ENCODE data around the gene SMAD5.

The SMAD5 gene

DNA sequence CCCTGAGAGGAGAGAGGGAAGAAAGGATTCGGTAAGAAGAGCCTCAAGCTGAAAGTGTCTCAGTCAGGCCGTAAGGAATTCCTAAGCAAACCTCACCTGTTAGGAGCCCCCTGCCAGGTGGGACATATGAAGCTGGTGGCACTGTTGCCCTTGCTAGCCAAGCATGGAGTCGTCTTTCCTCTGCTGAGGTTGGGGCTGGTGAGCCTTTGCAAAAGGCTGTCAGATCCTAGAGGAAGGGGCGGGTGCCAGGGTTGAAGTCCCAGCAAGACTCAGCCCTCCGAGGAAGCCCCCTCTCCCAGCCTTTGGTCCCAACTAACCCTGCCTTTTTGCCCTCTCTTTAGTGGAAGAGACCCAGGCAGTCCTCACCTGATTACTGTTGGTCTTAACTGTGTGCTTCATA lies 65.8 kb downstream of the SMAD5 start:
- no peak for DNase-seq

DNA sequence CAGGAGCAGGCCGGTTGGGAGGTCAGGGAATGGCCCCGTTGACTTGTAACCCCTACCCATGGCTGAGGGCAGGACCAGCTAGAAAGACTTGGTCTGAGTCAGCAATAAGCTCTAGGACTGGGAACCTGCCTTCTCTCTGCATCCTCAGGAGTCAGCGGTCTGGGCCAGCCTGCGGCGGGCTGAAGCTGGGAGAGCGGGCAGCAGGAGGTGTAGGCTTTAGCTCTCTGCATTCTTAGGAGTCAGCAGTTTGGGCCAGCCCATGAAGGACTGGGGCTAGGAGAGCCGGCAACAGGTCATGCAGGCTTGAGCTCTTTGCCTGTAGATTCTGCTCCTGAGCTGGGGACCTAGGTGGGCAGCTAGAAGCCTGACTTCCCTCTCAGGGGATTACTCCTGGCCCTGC lies 66.8 kb downstream of the SMAD5 start:
- DNase-seq, result no peak

DNA sequence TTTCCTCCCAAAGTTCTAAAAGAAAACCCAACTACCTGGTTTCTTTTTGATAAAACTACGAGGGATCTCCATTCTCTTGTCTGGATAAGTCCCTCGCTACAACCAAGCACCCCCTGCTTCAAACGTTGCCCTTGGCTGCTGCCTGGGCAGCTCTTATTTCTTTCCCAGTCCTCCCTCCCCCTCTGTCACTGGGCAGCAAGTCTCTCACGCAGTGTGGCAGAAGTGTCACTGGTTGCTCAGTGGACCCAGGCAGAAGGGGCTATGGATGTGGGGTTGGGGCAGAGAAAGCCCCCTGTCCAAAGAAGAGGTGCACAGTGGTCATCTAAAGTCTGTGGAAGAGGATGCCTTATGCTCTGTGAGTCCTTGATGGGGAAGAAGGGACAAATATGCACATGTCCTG lies 67.5 kb downstream of the SMAD5 start:
- DNase-seq, result no peak

DNA sequence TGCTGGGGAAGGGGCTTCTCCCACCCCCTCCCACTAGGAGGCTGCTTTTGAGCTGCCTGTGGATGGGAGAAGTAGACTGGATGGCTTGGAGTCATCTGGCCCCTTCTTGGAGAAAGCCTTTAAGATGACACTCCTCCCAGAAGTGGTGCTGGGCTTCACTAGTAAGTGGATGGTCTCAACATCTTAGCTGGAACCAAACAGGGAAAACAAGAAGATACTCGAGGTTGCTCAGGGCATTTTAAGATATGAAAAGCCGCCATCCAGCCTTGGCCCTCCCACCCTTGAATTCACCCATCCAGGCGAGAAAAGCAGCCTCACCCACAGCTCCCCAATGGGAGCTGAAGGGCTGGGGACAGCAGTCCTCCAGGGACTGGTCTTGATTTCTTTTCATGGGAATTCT lies 68.1 kb downstream of the SMAD5 start:
- DNase-seq, result no peak

DNA sequence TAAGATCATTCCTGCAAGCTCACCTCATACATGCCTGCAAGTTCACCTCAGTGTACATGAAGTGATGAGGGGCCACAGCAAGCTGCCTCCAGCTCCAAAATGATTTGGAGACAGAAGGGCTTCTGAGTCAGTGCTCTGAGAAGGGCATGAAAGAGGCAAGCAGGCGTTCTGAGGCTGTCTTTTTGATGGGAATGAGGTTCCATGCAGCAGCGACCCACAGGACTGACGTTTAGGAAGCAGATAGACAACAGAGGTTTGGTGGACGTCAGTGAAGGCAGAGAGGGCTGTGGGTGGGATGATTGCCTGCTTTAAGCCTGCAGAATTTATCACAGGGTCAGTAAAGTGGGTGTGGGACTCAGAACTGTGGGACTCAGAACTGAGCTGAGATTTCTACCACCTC lies 69.2 kb downstream of the SMAD5 start:
- no peak for DNase-seq

DNA sequence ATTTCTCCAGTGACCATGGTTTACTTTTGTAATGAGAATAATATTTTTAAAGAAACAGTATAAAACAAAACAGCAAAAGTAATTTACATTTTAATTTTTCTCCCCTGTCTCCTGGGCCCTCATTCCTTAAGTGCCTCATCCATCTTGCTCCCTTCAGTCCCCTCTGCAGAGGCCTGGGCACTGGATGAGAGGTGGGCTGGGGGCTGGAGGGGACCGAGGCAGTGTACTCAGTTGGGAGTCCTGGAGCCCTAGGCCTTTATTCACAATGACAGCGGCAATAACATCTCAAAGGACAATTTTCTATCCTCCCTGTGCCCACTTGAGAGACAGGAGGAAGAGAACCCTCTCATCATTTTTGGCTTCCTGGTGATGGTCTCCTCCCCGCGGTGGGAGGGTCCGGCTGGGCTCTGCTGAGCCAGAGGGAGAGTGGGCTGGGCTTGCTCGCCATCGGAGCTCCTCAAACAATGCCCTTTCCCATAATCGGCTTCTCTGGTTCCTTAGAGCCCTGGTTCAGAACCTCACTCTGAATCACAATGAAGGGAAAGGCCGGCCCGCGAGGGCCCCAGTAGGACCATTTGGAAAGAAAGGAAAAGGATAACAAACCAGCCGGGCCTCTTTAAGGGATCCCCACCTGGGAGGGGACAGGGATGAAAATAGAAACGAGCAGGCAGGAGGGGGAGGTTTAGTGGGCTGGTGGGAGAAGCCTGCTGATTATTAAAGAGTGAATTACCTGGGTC lies 70.0 kb downstream of the SMAD5 start:
- DNase-seq, result no peak

DNA sequence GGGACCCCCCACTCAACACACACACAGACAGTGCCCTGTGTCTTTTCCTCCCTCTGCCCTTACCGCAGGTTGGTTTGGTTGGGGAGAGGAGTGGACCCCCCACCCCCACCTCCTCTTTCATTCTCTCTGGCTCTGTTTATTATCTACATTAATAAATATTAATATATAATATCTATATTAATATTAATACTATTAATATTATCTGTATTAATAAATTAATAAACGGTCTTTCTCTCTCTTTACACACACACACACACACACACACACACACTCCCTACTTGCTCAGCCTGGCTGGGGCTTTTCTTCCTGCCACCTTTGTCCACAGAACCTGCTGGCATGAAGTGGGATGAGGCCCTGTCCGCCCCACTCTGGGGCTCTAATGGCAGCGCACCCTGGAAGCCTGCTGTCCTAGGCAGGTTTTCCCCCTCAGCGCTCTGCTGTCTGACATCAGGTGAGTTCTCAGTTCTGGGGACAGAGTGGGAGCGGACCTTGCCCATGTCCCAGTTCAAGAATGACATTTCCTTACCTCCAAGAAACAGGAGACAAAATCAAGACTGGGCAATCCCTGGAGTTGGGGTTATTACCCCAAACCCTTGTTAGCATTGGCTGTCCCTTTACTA lies 70.8 kb downstream of the SMAD5 start:
- no peak for DNase-seq

DNA sequence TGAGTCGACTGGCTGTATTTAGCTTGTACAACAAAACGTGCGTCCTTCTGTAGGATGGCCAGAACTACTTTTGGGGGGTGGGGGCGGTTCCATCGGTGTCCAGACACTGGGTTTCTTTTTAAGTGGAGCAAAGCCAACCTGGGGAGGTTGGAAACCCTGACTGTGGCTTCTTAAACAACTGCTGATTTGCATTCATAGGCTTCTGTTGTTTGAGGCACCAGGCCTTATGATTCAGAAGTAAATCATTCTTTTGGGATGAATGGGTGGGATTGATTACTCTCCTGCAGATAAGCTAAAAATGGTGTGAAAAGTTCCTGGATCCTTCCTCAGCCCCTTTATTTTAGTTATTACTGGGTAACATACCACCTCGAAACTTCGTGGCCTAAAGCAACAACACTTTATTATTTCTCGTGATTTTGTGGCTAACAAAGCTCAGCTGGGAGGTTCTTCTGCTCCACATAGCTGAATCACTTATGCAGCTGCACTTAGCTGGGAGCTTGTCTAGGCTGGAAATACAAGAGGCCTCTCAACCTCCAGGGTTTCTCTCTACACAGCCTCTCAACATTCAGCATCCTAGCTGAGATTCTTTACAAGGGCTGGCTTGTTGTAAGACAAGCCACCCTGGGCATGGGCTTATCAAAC lies 72.5 kb downstream of the SMAD5 start:
- DNase-seq, result no peak

DNA sequence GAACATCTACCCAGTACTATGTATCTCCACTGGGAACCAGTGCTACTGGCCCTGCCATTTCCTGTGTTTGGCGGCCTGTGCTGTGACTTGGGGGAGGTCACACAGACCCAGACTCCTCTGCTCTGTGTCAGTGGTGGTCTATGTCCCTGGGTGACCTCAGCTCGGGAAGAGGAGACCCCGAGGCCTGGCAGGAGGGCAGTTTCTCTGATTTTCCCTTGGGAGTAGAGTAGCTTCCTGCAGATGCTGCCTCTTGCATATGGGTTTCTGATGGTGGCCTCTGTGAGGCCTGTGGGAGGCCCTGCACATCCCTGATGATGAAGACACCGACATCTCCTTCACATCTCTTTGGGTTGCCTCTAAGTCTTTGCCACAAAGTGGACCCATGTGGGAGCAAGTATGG lies 73.3 kb downstream of the SMAD5 start:
- no peak for DNase-seq

DNA sequence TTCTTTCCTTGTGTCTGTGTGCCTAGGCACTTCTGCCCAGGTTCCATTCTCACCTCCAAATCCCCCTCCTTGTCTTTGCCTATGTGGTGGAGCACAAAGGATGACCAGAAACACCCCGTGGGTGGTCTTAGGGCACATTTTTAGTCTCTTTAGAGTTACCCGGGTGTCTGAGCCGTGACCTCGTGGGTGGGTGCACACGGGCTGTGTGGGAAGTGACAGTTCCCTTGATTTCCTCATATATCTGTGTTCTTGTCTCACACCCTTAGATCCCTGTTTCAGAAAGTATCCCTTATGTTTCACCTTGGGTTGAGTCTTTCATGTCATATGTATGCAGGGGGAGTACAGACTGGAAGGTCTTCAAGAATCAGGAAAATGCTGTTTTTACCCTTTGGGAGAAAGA lies 73.7 kb downstream of the SMAD5 start:
- no peak for DNase-seq

DNA sequence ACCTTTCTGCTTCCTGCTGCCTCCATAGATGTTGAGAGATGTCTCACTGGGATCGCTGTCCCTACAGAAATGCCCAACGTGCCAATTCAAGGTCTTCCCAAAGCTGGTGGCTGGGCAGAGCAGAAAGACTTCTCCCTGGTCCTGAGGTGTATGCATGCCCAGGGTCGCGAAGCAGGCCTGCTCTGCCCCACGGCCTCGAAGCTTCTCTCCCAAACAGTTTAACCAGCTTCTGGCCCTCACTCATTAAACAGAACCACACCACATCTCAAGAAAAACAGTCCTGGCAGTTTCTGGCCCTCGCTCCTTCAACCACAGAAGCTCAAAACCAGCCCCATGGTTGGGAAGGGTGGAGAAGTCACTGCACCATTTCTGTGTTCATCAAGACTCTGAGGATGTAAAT lies 75.0 kb downstream of the SMAD5 start:
- DNase-seq, result no peak

DNA sequence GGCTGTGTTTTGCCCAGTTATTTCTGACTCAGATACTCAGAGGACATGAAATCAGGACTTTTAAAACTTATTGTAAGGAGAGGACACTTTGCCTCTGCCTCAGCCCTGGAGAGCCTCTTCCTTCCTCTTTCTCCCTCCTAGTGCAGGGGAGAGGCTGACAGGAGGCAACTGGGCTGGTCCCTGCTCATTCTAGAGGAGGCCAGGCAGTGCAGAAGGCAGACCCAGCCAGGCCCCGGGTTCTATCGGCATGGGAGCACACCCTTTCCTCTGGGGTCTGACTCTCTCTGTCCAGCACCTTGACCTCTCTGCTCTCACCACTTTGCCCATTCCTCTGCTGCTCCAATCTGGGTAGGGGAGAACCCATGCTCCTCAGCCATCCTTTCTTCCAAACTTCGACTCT lies 76.3 kb downstream of the SMAD5 start:
- no peak for DNase-seq

DNA sequence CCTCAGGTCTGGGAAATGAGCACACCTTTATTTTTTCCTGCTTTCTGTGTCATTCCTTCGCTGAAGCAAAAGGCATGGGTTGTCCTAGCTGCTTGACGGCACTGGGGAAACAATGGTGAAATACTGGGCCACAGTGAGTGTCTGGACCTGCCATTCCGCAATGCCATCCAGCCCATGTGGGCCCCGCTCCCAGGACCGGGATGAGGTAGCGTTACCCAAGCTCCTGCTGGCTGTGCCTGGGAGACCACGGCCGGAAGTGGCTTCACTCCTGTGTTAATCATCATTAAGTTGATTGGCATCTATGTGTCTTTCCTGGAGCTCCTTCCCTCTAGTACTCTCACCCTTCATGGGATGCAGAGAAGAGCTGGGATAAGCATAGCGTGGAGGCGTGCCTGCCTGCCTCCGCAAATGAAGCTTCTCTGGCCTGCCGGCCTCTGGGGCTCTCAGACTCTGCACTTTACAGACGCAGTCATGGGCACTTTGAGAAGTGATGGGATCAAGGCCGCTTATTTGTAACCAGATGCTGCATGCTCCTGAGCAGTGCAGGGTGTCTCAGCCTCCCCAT lies 76.8 kb downstream of the SMAD5 start:
- no peak for DNase-seq

DNA sequence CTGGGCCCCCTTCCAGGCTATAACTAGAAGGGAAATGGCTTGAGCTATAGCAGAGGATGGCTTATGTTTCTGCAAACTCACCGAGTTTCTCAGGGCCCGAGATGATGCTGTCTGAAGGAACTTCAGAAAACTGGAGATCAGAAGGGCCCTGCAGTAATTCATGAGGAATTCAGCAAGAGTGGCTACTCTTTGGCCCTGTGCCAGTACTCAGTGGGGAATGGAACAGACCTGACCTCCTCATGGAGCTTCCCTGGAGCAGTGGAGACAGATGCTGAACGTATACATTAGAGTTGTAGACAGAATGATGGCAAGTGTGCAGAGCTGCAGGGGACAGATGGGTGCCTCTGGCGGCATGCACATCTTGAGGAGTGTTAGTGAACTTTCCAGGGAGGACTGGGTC lies 77.6 kb downstream of the SMAD5 start:
- DNase-seq, result no peak

DNA sequence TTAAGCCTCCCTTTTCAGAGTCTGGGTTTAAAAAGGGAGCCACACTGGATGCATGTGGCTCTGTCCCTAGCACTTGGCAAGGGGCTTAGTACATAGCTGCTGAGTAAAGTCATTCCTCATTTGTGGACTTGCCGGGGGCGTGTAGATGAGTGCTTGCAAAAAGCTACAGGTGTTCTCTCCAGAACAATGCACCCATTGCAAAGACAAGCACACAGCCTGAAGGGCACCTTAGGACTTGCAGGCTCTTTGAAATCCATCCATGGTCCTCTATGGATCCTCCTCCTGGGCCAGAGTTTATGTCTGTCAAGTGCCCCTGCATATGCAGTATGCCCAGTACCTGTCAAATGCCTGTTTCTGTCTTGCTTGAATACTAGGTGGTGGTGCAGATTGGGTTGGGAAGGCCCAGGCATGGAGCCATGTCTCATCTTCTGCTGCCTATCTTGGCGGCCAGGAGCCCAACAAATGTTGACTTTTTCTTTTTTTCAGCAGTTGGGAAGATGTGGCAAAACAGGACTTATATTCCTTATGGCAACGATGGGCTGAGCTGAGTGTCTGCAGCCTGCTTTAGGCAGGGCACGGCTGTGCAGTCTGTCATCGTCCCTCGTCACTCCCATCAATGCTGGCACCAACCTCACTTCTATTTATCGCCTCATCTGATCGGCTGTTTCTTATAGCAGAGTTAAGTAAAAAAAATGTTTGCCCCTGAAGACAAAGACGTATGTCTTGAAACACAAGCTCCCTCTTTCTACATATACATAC lies 78.8 kb downstream of the SMAD5 start:
- DNase-seq, result no peak

DNA sequence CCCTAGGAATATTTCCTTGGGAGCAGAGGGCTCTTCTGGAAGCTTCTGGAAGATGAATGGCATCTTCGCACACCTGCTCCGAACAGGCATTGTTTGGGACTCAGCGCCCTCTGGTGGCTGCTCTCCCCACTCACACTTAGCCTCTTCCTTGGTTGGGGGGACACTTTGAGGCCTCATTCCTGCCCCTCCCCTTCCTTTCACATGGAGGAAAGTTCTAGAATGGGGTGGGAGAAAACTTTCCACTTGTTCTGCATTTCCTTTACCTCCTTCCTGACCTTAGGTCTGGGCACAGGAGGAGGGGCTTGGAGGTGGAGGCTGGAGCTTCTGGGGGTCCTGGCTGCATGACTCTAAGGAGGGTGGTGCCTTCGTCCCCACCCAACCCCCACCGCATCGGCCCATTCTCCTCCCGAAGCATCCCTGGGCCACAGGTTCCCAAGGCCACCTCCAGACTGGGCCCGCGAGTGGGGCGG lies 79.6 kb downstream of the SMAD5 start:
- peak; percentile 14 for DNase-seq

DNA sequence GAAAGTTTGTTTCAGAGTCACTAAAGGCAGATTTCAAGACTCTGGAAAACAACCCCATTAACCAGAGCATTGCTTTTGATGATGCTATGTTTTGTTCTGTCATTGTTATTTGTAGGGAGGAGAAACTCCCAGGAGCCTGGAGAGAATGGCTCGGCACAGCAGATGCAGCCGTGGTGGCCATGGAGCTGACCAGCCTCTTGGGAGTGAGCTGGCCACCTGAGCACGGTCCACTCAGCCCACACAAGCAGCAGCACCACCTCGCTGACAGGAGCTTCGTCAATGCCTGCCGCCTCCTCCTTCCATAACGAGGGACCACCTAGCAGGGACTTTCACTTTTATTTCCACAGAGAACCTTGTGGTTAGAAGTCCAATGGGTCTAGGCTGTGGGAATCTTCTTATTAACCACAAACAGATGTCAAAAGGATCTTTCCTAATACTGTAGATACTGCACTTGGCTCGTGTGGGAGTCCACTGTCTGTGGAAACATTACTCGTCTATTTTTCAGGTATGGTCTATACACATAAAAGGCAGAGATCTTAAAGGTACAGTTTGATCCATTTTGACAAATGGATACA lies 81.4 kb downstream of the SMAD5 start:
- no peak for DNase-seq

DNA sequence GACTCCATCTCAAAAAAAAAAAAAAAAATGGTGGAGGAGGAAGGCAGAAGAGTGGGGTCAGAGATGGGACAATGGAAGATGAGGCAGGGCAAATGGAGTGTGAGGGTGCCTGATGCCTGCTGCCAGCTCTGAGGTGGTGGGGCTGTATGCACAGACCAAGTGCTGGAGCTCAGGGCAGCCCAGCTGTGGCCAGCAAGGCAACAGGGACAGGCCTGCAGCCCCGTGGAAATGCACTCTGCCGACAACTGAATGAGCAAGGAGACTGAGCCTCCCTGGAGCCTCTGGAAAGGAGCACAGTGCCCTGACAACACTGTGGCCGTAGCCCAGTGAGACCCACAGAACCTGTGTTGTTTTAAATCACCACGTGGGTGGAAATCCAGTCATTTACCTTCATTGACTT lies 83.2 kb downstream of the SMAD5 start:
- DNase-seq, result no peak

DNA sequence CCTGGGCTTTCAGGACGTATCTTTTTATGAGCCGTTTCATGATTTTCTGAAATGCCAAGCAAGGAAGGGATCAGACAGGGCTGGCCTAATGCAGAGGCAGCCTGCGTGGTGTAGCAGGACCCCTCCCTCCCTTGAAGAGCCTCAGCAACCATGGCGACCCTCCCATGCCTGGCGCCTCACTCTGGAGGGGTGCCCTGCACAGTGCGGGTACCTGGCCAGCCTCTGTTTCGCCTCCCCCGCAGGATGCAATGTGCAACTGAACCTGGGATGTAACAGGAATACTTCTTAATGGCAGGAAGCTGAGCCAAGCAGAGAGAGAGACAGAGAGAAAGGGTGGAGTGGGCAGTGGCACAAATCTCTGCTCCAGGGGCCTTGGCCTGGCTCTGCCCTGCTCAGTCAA lies 83.6 kb downstream of the SMAD5 start:
- no peak for DNase-seq

DNA sequence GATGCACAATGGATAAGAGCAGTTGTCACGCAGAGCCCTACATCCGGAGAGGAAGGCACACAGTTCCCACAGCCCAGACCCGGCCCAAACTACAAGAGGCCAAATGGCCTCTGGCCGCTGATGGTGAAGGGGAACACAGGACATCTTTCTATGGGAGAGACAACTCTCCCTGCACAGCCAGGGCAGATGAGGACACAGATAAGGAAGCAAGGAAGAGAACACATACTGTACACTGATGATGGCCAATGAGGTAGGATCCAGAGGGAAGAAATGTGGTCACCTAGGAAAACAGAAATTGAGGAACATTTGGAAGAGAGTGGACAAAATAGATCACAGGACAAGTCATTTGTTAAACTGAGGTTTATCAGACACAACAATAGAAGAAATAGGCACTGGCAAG lies 88.7 kb downstream of the SMAD5 start:
- no peak for DNase-seq

DNA sequence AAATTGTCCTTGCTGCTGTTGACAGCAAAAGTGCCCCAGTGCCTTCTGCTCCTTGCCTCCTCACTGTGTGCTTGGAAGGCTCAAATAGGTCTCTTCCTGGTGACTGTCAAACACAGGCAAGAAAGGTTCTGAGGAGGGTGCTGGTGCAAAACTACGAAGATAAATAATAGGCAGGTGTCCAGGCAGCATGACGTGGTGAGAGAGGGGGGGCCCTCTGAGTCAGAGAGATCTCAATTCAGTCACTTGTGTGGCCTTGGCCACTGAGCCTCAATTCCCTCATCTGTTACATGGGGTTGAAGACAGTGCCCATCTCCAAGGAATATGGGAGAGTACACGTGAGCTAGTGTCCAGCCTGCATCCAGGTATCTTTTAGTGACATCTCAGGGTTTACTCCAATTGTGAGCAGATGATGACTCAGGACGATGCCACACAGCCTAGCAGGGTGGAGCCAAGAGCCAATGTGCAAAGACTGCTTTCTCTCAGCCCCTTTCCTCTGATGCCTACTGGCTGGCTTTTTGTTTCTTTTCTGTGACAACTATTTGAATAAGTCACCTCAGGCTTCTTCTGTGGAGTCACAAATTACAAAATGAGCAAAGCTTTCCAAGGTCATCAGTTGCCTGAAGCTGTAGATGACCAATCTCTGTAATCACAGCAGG lies 90.1 kb downstream of the SMAD5 start:
- DNase-seq, result no peak

DNA sequence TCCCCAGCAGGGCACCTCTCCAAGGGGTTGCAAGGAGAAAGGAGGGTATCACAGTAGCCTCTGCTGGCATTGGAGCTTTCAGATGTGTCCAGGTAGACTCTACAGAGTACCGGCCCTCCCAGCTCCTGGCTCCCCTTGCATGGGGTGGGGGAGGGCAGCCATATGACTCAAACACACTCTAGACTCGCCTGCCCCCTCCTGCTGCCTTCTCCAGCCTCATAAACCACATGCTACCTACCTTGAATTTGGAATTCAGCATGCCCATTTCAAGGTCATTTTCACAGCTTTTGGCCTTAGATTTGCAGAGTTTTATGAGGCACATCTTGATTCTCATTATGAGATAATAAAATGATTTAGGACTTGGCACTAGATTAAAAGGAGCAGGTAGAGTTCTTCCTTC lies 93.2 kb downstream of the SMAD5 start:
- no peak for DNase-seq

All from central memory CD4-positive, alpha-beta T cell (primary cell).